ENCODE data around the gene CHD6. TPM values are rescaled to one million over a fixed set of nuclear protein-coding genes. Genes with fewer than 3 reads are reported as not detected.

Gene CHD6
- total RNA-seq, 2 donors from 2014 or later: 40.9 to 72.0 TPM

DNA sequence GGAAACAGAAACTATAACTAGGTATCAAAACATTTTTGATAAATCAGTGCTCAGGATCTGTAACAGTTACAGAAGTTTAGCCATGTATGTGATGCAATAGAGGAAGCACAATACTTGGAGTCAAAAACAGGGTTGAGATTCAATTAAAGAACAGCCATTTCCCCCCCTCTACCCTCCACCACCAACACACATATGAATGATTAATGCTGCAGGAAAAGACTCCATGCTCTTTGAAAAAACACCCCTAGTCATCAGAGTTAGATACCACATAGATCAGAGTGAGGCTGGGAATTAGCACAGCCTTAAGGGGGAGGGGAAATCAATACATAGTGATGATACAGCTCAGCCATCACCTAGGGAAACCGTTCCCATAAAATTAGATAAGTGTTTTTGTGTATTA, 142.7 kb downstream of the CHD6 start:
- Histone ChIP-seq H3K27ac (no peak overlapping the region), H3K4me3 (no peak overlapping the region)

DNA sequence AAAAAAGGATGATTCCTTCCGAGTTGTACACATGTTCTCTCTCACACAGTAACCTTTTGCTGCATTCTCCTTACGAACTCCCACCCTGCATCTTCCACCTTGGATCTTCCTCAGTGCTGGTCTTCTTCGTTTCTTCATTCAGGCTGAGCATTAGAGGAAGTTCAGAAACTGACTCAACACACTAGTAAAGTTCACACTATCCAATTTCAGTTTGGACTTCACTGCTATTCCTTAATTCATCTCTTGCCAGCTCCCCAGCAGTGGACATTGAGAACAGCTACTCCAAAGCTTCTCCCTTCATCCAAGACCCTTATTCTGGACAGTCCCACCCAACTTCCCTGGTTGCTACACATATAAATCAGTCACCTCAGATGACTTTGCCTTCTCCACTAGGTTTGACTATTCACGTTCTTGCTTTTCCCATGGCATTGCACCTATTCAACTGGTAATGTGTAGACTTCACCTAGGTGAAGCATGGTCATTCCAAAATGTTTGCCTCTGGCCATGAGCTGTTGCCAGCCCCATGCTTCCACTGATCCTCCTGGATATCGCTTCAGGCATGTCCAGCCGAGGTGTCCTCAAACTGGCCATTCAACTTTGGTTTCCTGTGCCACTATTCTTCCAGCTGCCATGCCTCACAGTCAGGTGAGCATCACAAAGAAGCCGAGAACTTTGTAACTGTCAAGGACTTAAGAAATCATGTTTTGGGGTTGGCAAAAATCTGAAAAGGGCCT, 147.6 kb downstream of the CHD6 start:
- Histone ChIP-seq H3K27me3 (replicated peaks; ENCODE audit: insufficient read depth) (no peaks in the 10 kb centered on the region), H3K9me3 (no peaks in the 10 kb centered on the region), H3K4me3 (no peak overlapping the region), H3K4me1 (replicated peaks) (no peaks in the 10 kb centered on the region), H3K36me3 (no peaks in the 10 kb centered on the region), H3K27ac (no peak overlapping the region)
- intact Hi-C loops (cut with DNase I): no loop called here
- no peak for DNase-seq (ENCODE audit: low spot score)
- WGBS: 81% methylated on average over 7 of the region's 7 CpGs
- TF ChIP-seq POLR2A (IDR thresholded peaks at IDR 0.05): no peak
- TF ChIP-seq POLR2AphosphoS5 (IDR thresholded peaks at IDR 0.05): no peak
- TF ChIP-seq, protein P1, sequence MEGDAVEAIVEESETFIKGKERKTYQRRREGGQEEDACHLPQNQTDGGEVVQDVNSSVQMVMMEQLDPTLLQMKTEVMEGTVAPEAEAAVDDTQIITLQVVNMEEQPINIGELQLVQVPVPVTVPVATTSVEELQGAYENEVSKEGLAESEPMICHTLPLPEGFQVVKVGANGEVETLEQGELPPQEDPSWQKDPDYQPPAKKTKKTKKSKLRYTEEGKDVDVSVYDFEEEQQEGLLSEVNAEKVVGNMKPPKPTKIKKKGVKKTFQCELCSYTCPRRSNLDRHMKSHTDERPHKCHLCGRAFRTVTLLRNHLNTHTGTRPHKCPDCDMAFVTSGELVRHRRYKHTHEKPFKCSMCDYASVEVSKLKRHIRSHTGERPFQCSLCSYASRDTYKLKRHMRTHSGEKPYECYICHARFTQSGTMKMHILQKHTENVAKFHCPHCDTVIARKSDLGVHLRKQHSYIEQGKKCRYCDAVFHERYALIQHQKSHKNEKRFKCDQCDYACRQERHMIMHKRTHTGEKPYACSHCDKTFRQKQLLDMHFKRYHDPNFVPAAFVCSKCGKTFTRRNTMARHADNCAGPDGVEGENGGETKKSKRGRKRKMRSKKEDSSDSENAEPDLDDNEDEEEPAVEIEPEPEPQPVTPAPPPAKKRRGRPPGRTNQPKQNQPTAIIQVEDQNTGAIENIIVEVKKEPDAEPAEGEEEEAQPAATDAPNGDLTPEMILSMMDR (IDR thresholded peaks at IDR 0.05): no peak

More for the DNA sequence above, 142.7 kb downstream of the CHD6 start:
- TF ChIP-seq POLR2AphosphoS5 (IDR thresholded peaks at IDR 0.05): no peak
- TF ChIP-seq POLR2A (IDR thresholded peaks at IDR 0.05): no peak
- TF ChIP-seq, protein P1 (IDR thresholded peaks at IDR 0.05): no peak
- no peaks in the 10 kb centered on the region for H3K27me3 ChIP-seq (replicated peaks; ENCODE audit: insufficient read depth)
- intact Hi-C loops (cut with DNase I): no loop called here
- no peaks in the 10 kb centered on the region for H3K4me1 ChIP-seq (replicated peaks)
- WGBS: 15% methylated on average over 1 of the region's 1 CpG
- H3K36me3 ChIP-seq: no peaks in the 10 kb centered on the region
- no peak for DNase-seq (ENCODE audit: low spot score)
- H3K9me3 ChIP-seq: no peaks in the 10 kb centered on the region

DNA sequence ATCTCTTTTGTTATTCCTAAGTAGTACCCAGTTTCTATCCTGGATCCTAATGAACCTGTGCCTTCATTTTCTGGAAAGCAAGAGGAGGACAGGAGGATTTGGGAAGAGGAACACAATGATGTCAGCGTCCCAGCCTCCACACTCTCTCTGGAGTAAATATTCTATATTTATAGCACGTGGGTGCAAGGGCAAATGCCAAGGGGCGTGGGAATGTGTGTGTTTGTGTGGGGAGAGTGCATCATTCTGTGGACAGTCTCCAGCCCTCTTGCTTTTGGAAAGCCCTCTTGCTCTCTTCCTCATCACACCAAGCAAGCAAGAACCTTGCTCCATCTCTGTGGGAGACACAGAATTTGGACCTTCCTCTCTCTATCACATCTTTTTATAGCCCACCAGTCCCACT, 148.3 kb downstream of the CHD6 start:
- Histone ChIP-seq H3K36me3 (no peaks in the 10 kb centered on the region), H3K27me3 (replicated peaks; ENCODE audit: insufficient read depth) (no peaks in the 10 kb centered on the region), H3K27ac (no peak overlapping the region), H3K9me3 (no peaks in the 10 kb centered on the region), H3K4me1 (replicated peaks) (no peaks in the 10 kb centered on the region), H3K4me3 (no peak overlapping the region)
- no peak for DNase-seq (ENCODE audit: low spot score)
- intact Hi-C loops (cut with DNase I): no loop called here
- TF ChIP-seq, protein P1 (IDR thresholded peaks at IDR 0.05): no peak
- TF ChIP-seq POLR2A (IDR thresholded peaks at IDR 0.05): no peak
- no peak for TF ChIP-seq POLR2AphosphoS5 (IDR thresholded peaks at IDR 0.05)
- 75% methylated on average over 3 of the region's 3 CpGs for WGBS

DNA sequence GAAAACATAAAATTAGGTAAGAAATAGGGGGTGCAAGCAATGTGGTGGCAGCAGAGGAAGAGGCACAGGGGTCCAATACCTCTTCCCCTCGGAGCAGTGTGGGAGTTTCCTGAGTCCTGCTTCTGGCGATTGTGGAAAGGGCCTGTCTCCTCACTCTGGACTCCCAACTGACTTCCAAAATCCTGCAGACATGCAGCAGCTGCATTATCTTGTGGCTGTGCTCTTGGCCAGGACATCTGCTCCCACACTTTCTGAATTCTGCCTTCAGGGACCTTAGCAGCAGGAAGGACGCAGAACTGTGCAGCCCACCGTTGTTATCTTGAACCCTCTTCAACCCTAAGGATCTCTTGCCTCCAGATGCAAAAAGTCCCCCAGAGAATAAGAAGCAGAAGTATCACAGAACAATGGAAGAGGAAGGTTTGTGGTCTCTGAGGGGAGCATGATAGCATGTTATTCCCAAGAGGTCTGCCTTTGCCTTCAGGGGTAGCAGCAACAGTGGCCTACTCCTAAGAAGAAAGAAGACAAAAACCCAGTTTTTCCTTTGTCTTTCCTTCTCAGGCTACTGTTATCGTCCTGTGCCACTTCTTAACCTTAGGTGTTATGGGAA, 149.1 kb downstream of the CHD6 start:
- TF ChIP-seq POLR2A (IDR thresholded peaks at IDR 0.05): no peak
- TF ChIP-seq, protein P1 (IDR thresholded peaks at IDR 0.05): no peak
- no peak for TF ChIP-seq POLR2AphosphoS5 (IDR thresholded peaks at IDR 0.05)
- no peak overlapping the region for H3K27ac ChIP-seq
- 76% methylated on average over 5 of the region's 5 CpGs for WGBS
- H3K4me1 ChIP-seq (replicated peaks): no peaks in the 10 kb centered on the region
- no peak for DNase-seq (ENCODE audit: low spot score)
- H3K4me3 ChIP-seq: no peak overlapping the region
- intact Hi-C loops (cut with DNase I): no loop called here
- no peaks in the 10 kb centered on the region for H3K36me3 ChIP-seq
- no peaks in the 10 kb centered on the region for H3K9me3 ChIP-seq
- H3K27me3 ChIP-seq (replicated peaks; ENCODE audit: insufficient read depth): no peaks in the 10 kb centered on the region

DNA sequence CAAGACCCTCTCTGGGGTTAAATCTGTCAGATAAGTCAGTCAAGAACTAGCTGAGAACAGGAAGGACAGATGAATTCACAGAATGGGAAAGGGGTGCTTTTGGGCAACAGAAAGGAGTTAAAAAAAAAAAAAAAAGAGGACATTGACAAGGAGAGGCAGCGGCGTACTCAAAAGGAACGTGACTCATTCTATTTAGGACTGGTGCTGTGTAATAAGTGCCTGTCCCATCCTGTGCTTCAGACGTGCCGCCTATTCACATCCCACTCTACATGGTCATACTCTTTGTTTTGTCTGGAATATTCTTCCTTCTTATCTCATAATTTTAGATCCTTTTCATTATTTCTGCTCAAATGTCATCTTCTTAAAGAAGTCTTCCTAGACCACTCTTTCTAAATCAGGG, 150.5 kb downstream of the CHD6 start:
- Histone ChIP-seq H3K27ac (no peak overlapping the region), H3K36me3 (no peaks in the 10 kb centered on the region)

More for the DNA sequence above, 150.5 kb downstream of the CHD6 start:
- no peaks in the 10 kb centered on the region for H3K4me1 ChIP-seq (replicated peaks)
- H3K9me3 ChIP-seq: no peaks in the 10 kb centered on the region
- TF ChIP-seq, protein P1 (IDR thresholded peaks at IDR 0.05): no peak
- TF ChIP-seq POLR2AphosphoS5 (IDR thresholded peaks at IDR 0.05) (no peak), POLR2A (IDR thresholded peaks at IDR 0.05) (no peak)
- DNase-seq (ENCODE audit: low spot score): no peak
- 79% methylated on average over 5 of the region's 5 CpGs for WGBS
- no peak overlapping the region for H3K4me3 ChIP-seq
- H3K27me3 ChIP-seq (replicated peaks; ENCODE audit: insufficient read depth): no peaks in the 10 kb centered on the region
- intact Hi-C loops (cut with DNase I): no loop called here

Data from prostate gland (tissue), 2 donors.